Kidney epithelial cell (primary cell): ENCODE results near the gene MPC2. TPM values are rescaled to one million over a fixed set of nuclear protein-coding genes. Genes with fewer than 3 reads are reported as not detected.
"Not testable (repeated sequence)": the region's sequence is repeated elsewhere in the genome, so short reads cannot be mapped to it uniquely, and the experiment has no call there.

Experiments
- DNase-seq: peaks from one replicate; pipeline ENCODE4 v3.0.0-alpha.2; 2010; ENCODE audit warnings: low read depth
- H3K27me3 ChIP-seq: 2 replicates; pipeline ENCODE4 v1.6.0; 2011; ENCODE audit warnings: low read length; ENCODE audit not compliant: control insufficient read depth, insufficient read depth
- H3K36me3 ChIP-seq: 2 replicates; pipeline ENCODE4 v1.5.1; 2011; ENCODE audit warnings: low read length; ENCODE audit not compliant: control insufficient read depth, insufficient read depth
- H3K4me3 ChIP-seq: 2 replicates; pipeline ENCODE4 v1.5.1; 2011; ENCODE audit warnings: low read depth, mild to moderate bottlenecking, control low read depth, low read length
- CTCF ChIP-seq: IDR thresholded peaks from 2 replicates; pipeline ENCODE4 v1.5.1; 2011; ENCODE audit warnings: mild to moderate bottlenecking, moderate library complexity, low read length, control low read depth, inconsistent platforms; ENCODE audit not compliant: insufficient read depth, poor library complexity, severe bottlenecking
- total RNA-seq: library from RNA; depleted of rRNA; stranded (reverse); fragments of >200 nt; gene quantifications from 2 replicates; pipeline ENCODE4 v1.2.3, GENCODE V29; 2015

MPC2 gene
- total RNA-seq, 1 donor from 2014 or later = 15.4 TPM

DNA sequence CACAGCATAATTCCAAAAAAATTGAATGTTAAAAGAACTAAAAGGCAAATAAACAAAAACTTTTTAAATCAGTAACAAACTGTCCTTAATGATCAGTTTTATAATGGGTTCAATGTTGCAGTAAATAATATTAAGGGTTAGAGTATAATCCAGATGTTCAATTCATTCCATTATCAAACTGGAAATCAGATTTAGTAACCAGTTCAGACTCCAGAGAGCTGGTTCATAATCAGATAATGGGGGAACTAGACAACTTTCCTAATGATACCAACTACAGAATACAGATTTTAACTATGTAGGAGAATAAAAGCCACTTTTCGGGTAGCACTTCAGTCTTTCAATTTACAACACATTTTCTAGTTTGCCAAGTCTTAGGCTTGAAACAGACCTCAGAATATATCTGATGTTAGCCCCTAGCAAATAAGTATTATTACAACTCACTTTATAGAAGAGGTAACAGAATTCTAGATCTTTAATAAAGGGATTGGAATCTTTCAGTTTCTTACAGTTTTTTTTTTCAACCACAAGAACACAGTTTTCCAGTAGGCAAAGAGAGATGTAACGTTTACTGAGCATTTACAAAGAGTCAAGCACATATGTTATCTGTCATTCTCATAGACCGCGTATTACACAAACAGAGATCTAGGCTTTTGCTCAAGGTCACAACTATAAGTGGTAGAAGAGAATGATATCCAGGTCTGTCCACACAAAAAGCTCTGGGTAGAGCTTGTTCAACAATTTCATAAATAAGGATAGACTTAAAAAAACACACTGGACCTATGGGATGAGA, 2.3 kb downstream of the MPC2 start:
- Histone ChIP-seq H3K27me3 (no peaks in the 10 kb centered on the region), H3K4me3 (peak overlapping the region; percentile 96), H3K36me3 (no peaks in the 10 kb centered on the region)
- no peak for DNase-seq
- TF ChIP-seq CTCF = no peak

DNA sequence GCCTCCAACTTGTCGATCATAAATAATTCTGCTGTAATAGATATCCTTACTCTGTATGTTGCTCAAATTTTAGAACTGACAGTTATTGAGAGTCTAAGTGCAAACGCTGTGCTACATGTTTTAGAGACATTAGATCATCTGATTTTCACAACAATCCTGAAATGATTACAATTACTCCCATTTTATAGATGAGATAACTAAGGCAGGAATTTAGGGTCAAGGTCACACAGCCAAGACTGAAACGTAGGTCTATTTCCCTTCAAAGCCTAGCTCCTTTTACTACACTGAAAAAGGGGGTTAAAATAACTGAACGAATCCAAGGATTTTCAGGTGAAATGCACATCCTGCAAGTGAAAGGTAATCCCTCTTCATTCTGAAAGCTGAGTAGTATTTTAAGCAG, 3.1 kb downstream of the MPC2 start:
- no peak for DNase-seq
- H3K36me3 ChIP-seq = no peaks in the 10 kb centered on the region
- no peaks in the 10 kb centered on the region for H3K27me3 ChIP-seq
- TF ChIP-seq CTCF = no peak
- H3K4me3 ChIP-seq = peak overlapping the region; percentile 96

- Histone ChIP-seq H3K36me3 (no peaks in the 10 kb centered on the region), H3K4me3 (no peak overlapping the region), H3K27me3 (no peaks in the 10 kb centered on the region)
- no peak for TF ChIP-seq CTCF
- DNase-seq = no peak
These were observed 7.1 kb downstream of the MPC2 start for GRCh38 chr1:167929725-167930124.

GRCh38 chr1:167928919-167929318, 8.0 kb downstream of the MPC2 start:
- DNase-seq, H3K36me3 ChIP-seq, H3K4me3 ChIP-seq, H3K27me3 ChIP-seq: not testable (repeated sequence)

- DNase-seq = no peak
- TF ChIP-seq CTCF = no peak
- Histone ChIP-seq H3K36me3 (no peaks in the 10 kb centered on the region), H3K27me3 (no peaks in the 10 kb centered on the region), H3K4me3 (no peak overlapping the region)
These were observed 8.4 kb downstream of the MPC2 start for GRCh38 chr1:167928457-167928852.

DNA sequence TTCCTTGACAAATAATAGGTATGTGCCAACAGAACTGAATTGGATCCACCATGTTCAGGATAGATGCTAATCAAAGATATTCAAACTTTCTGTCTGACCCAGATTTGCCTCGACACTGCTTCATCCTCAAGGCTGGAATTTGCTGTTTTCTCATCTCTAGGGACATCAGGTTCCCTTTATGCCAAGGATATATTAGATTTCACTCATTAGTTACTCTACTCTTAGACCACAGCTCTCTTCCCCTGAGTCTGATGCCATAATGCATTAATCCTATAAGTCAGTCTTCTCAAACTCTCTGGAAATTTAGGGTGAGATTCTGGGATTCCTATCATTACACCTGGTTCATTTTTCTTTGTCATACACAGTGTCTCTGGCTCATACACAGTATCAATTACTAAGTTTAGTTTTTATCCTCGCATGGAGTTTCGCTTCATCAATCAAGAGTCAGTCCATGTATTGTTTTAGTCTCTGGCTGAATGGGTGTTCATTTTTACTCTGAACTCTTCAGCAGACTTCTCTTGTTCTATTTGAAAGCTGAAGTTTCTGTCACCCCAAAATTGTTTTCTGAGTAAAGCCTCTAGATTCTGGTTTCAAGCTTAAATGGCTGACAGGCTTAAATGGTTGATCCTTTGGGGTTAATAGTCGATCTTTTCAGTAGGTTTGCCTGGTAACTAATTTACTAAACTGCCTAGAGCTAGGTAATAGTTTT, 9.7 kb downstream of the MPC2 start:
- DNase-seq = no peak
- no peak for TF ChIP-seq CTCF
- Histone ChIP-seq H3K36me3 (no peaks in the 10 kb centered on the region), H3K4me3 (no peak overlapping the region), H3K27me3 (no peaks in the 10 kb centered on the region)
